H1 (cell line): ENCODE results near the gene CACNA2D4. TPM values are rescaled to one million over a fixed set of nuclear protein-coding genes. Genes with fewer than 3 reads are reported as not detected.

Experiments
- CTCF ChIA-PET: fragments of 300-600 bp; sonication (Branson Sonifier 250); formaldehyde crosslinking; loops from one replicate; lab custom pipeline; 2021; ENCODE audit not compliant: partially characterized antibody; lab: Charles Lee
- POLR2A ChIA-PET: fragments of 300-600 bp; sonication (Branson Sonifier 250); formaldehyde crosslinking; loops from one replicate; lab custom pipeline; 2021; ENCODE audit warnings: inconsistent platforms; ENCODE audit not compliant: partially characterized antibody; lab: Charles Lee
- DNase-seq, 2 experiments: peaks; one replicate each; pipeline versions ENCODE4 v3.0.0 to v3.0.0-alpha.2; 2010 to 2022; ENCODE audit warnings: low spot score in 2 of 2, low read depth in 1 of 2, mixed read lengths in 1 of 2
- FAIRE-seq: peaks from 2 replicates; lab custom pipeline; 2011; peaks lifted over from hg19 to GRCh38; lab: Jason Lieb, UNC
- H2AFZ ChIP-seq: 2 replicates; pipeline ENCODE4 v1.8.1; 2012; ENCODE audit warnings: low read length, inconsistent platforms
- H2AK5ac ChIP-seq: 2 replicates; pipeline ENCODE4 v1.6.1; 2013; ENCODE audit warnings: low read depth, low read length
- H2BK120ac ChIP-seq: replicated peaks from 2 replicates; pipeline ENCODE3; 2013; ENCODE audit warnings: low read depth, low read length, inconsistent platforms
- H2BK12ac ChIP-seq: 2 replicates; pipeline ENCODE4 v1.6.1; 2013; ENCODE audit warnings: low read depth, low read length
- H2BK15ac ChIP-seq: 2 replicates; pipeline ENCODE4 v1.6.1; 2013; ENCODE audit warnings: low read length
- H2BK20ac ChIP-seq: 2 replicates; pipeline ENCODE4 v1.6.1; 2013; ENCODE audit warnings: low read length
- H2BK5ac ChIP-seq: 2 replicates; pipeline ENCODE4 v1.6.1; 2013; ENCODE audit warnings: low read depth, low read length
- H3K14ac ChIP-seq: 2 replicates; pipeline ENCODE4 v1.6.1; 2013; ENCODE audit warnings: inconsistent platforms; ENCODE audit not compliant: insufficient read length
- H3K18ac ChIP-seq: 2 replicates; pipeline ENCODE4 v1.6.1; 2013; ENCODE audit warnings: low read length; ENCODE audit errors: extremely low read depth
- H3K23ac ChIP-seq: 2 replicates; pipeline ENCODE4 v1.6.1; 2013; ENCODE audit warnings: inconsistent platforms; ENCODE audit not compliant: insufficient read length
- H3K23me2 ChIP-seq: 2 replicates; pipeline ENCODE4 v1.6.1; 2013; ENCODE audit warnings: low read depth, low read length
- H3K27ac ChIP-seq: 2 replicates; pipeline ENCODE4 v1.6.1; 2011; ENCODE audit warnings: low read depth, low read length, inconsistent platforms
- H3K27me3 ChIP-seq, 4 experiments: replicated peaks in 1 of 4; 1 replicate in 1 of 4; 2 replicates in 3 of 4; pipeline versions ENCODE4 v1.6.1 to v1.8.1; 2011 to 2013; ENCODE audit warnings: low read length in 3 of 4, mild to moderate bottlenecking in 3 of 4, inconsistent platforms in 2 of 4, mixed read lengths in 2 of 4, moderate library complexity in 1 of 4; ENCODE audit not compliant: control insufficient read depth in 3 of 4, insufficient read depth in 3 of 4; ENCODE audit errors: extremely low read depth in 1 of 4
- H3K36me3 ChIP-seq, 4 experiments: 2 replicates each; pipeline versions ENCODE4 v1.6.1 to v1.8.1; 2011 to 2013; ENCODE audit warnings: mild to moderate bottlenecking in 4 of 4, low read length in 3 of 4, moderate library complexity in 2 of 4, control low read depth in 1 of 4, inconsistent platforms in 1 of 4; ENCODE audit not compliant: insufficient read depth in 4 of 4, control insufficient read depth in 2 of 4
- H3K4ac ChIP-seq: replicated peaks from 2 replicates; pipeline ENCODE3; 2013; ENCODE audit warnings: low read length, low read depth, mixed read lengths, inconsistent platforms; ENCODE audit not compliant: insufficient read length
- H3K4me1 ChIP-seq, 4 experiments: replicated peaks in 1 of 4; 1 replicate in 1 of 4; 2 replicates in 3 of 4; pipeline versions ENCODE4 v1.6.1 to v1.8.1; 2011 to 2013; ENCODE audit warnings: low read length in 3 of 4, inconsistent platforms in 2 of 4, mixed read lengths in 1 of 4; ENCODE audit not compliant: insufficient read depth in 4 of 4, control insufficient read depth in 3 of 4
- H3K4me2 ChIP-seq, 2 experiments: 2 replicates each; pipeline versions ENCODE4 v1.6.1 to v1.8.1; 2011 to 2013; ENCODE audit warnings: low read depth in 2 of 2, low read length in 2 of 2, control low read depth in 1 of 2, inconsistent platforms in 1 of 2, mild to moderate bottlenecking in 1 of 2; ENCODE audit not compliant: insufficient read depth in 1 of 2
- H3K4me3 ChIP-seq, 4 experiments: fragments of 200-600, 300-600 bp in 1 of 4; sonication (generic), shearing (Covaris generic), sonication (Bioruptor Twin) in 1 of 4; 2 replicates each; pipeline versions ENCODE4 v1.5.1 to v1.8.1; 2011 to 2016; ENCODE audit warnings: low read length in 4 of 4, low read depth in 3 of 4, control low read depth in 2 of 4, inconsistent platforms in 2 of 4, mild to moderate bottlenecking in 2 of 4, mixed read lengths in 1 of 4, moderate library complexity in 1 of 4; ENCODE audit not compliant: insufficient read depth in 2 of 4; ENCODE audit errors: extremely low read depth in 1 of 4
- H3K56ac ChIP-seq: replicated peaks from 2 replicates; pipeline ENCODE3; 2013; ENCODE audit warnings: low read depth, mild to moderate bottlenecking, mixed read lengths, low read length, inconsistent platforms; ENCODE audit not compliant: insufficient read length
- H3K79me1 ChIP-seq: 2 replicates; pipeline ENCODE4 v1.6.1; 2013; ENCODE audit warnings: low read depth, low read length, control low read depth
- H3K79me2 ChIP-seq, 2 experiments: 2 replicates each; pipeline versions ENCODE4 v1.6.1 to v1.8.1; 2012 to 2013; ENCODE audit warnings: low read length in 2 of 2, mild to moderate bottlenecking in 2 of 2, inconsistent platforms in 1 of 2; ENCODE audit not compliant: insufficient read depth in 2 of 2, control insufficient read depth in 1 of 2
- H3K9ac ChIP-seq, 4 experiments: replicated peaks in 1 of 4; 1 replicate in 1 of 4; 2 replicates in 3 of 4; pipeline versions ENCODE4 v1.6.1 to v1.8.1; 2011 to 2013; ENCODE audit warnings: low read depth in 3 of 4, low read length in 3 of 4, control low read depth in 2 of 4, mild to moderate bottlenecking in 2 of 4, moderate library complexity in 2 of 4, inconsistent platforms in 1 of 4; ENCODE audit errors: extremely low read depth in 1 of 4
- H3K9me3 ChIP-seq, 2 experiments: 2 replicates each; pipeline versions ENCODE4 v1.6.1 to v1.8.1; 2012 to 2013; ENCODE audit warnings: mild to moderate bottlenecking in 2 of 2, moderate library complexity in 2 of 2, control low read depth in 1 of 2, inconsistent platforms in 1 of 2, low read depth in 1 of 2, low read length in 1 of 2, mixed read lengths in 1 of 2; ENCODE audit not compliant: insufficient read depth in 2 of 2
- H4K20me1 ChIP-seq, 2 experiments: replicated peaks in 1 of 2; 2 replicates each; pipeline versions ENCODE3 to v1.8.1; 2011 to 2013; ENCODE audit warnings: inconsistent platforms in 2 of 2, low read length in 2 of 2, mild to moderate bottlenecking in 1 of 2; ENCODE audit not compliant: insufficient read depth in 2 of 2, control insufficient read depth in 1 of 2
- H4K5ac ChIP-seq: 2 replicates; pipeline ENCODE4 v1.6.1; 2013; ENCODE audit warnings: low read length, low read depth, mixed read lengths, inconsistent platforms; ENCODE audit not compliant: insufficient read length
- H4K8ac ChIP-seq: 2 replicates; pipeline ENCODE4 v1.8.0; 2013; ENCODE audit warnings: mild to moderate bottlenecking, moderate library complexity, low read length, inconsistent platforms; ENCODE audit not compliant: insufficient read depth; ENCODE audit errors: extremely low read depth
- H4K91ac ChIP-seq: replicated peaks from 2 replicates; pipeline ENCODE3; 2013; ENCODE audit warnings: low read length, mixed read lengths, inconsistent platforms; ENCODE audit not compliant: insufficient read length
- SIX5 ChIP-seq: IDR thresholded peaks from 2 replicates; pipeline ENCODE4 v1.6.1; 2011; ENCODE audit warnings: mild to moderate bottlenecking, low read depth, low read length
- TBP ChIP-seq: IDR thresholded peaks from 2 replicates; pipeline ENCODE4 v1.6.1; 2011; ENCODE audit warnings: low read depth, low read length, improper control_type of control experiment
- WGBS, 2 experiments: shearing (Covaris generic) in 1 of 2; methylation state at CpG; one replicate each; pipeline versions ENCODE4 v1.1.6 to v1.1.7; 2013 to 2015; ENCODE audit warnings: low lambda C conversion rate in 2 of 2, mixed read lengths in 2 of 2, inconsistent platforms in 1 of 2, low coverage in 1 of 2, missing lambda C conversion rate in 1 of 2; ENCODE audit not compliant: insufficient replicate concordance in 2 of 2, insufficient coverage in 1 of 2, insufficient read length in 1 of 2; ENCODE audit errors: extremely low coverage in 1 of 2, missing lambda C conversion rate in 1 of 2; 5-methylcytosine and 5-hydroxymethylcytosine counted together
- polyA plus RNA-seq, 7 experiments: library from polyadenylated mRNA; depleted of rRNA in 3 of 7; stranded (reverse) in 5 of 7; unstranded in 2 of 7; fragments of >200 nt in 5 of 7; fragments of 200-250 nt in 2 of 7; gene quantifications; 1 replicate in 5 of 7; 2 replicates in 1 of 7; 4 replicates in 1 of 7; pipeline versions ENCODE4 v1.2.1 to v1.2.3, GENCODE V29; 2011 to 2013; ENCODE audit warnings: missing spikeins in 2 of 7, mixed read lengths in 2 of 7
- total RNA-seq: library from RNA; stranded (reverse); fragmentation: NEBNext Ultra II Directional; extraction: Animal tissue kit (Norgen Biotek cat#: 25700); gene quantifications from 2 replicates; pipeline ENCODE4 v1.2.1, GENCODE V29; 2021

Gene CACNA2D4
- total and polyA plus RNA-seq, 2 of the 8 experiments (the other 6 are each of a cell fraction or from before 2014, with no cell fraction given) = 0.44 to 0.88 TPM

- Histone ChIP-seq H3K9ac (no peak overlapping the region), H3K4me1 (peaks cover 0 to 5% (median under 1%) of the 10 kb centered on the region in 4 experiments; a peak in 3 of 7 replicates)
- no peak for FAIRE-seq
- TF ChIP-seq TBP = no peak
- TF ChIP-seq SIX5 = no peak
These were observed 46.5 kb downstream of the CACNA2D4 start for GRCh38 chr12:1872001-1872400.

More at GRCh38 chr12:1872001-1872400, 46.5 kb downstream of the CACNA2D4 start:
- Histone ChIP-seq H2AFZ (no peak overlapping the region), H2BK15ac (no peak overlapping the region), H3K14ac (no peak overlapping the region), H3K4ac (no peak overlapping the region), H3K23me2 (peaks cover 3% of the 10 kb centered on the region; the same call in 1 of the 2 replicates), H3K18ac (no peak overlapping the region), H3K9me3 (peaks cover 0 to 2% of the 10 kb centered on the region in 2 experiments; a peak in 1 of 4 replicates), H3K36me3 (no peaks in the 10 kb centered on the region), H3K4me2 (no peak overlapping the region), H2BK20ac (no peak overlapping the region), H3K27me3 (no peaks in the 10 kb centered on the region; a peak in 2 of 7 replicates), H3K4me3 (no peak overlapping the region), H3K79me1 (no peaks in the 10 kb centered on the region; the same call in 1 of the 2 replicates), H3K23ac (no peak overlapping the region), H3K79me2 (no peaks in the 10 kb centered on the region), H4K20me1 (peaks cover 0 to 3% of the 10 kb centered on the region in 2 experiments), H4K5ac (no peak overlapping the region), H3K56ac (no peak overlapping the region), H2BK120ac (no peak overlapping the region), H4K8ac (no peak overlapping the region), H3K27ac (no peak overlapping the region), H4K91ac (no peak overlapping the region), H2BK12ac (no peak overlapping the region), H2AK5ac (no peak overlapping the region), H2BK5ac (no peak overlapping the region)
- DNase-seq = peak in 1 of 2 experiments; percentile 29
- ChIA-PET CTCF (interaction anchor here (0.9 to 1.0 kb wide), 2 partner anchors 68 to 218 kb away, joined by 3 read pairs; no protein-coding TSS in a partner anchor), POLR2A (no interaction called here)
- WGBS, 2 experiments = 86% methylated on average over 6 of the region's 6 CpGs; no CpG with 5 or more reads in 1 of the 2 experiments
